GM18517 (cell line): ENCODE measurements around the gene MAB21L1.

Experiments used
- ATAC-seq: cut with Tn5 transposase; IDR thresholded peaks from one replicate; pipeline ENCODE4 v1.9.1; 2021; ENCODE audit warnings: mild to moderate bottlenecking, moderate library complexity; ENCODE audit not compliant: unreplicated experiment

The MAB21L1 gene

GRCh38 chr13:35475960-35476943, at the start of gene MAB21L1:
TSS of gene MAB21L1 (minus strand) at chr13:35476689. CDS start at chr13:35476138, 551 bp downstream.
- no peak for ATAC-seq

- no peak for ATAC-seq
These were observed 47.7 kb upstream of the MAB21L1 start for GRCh38 chr13:35524171-35524570.

- no peak for ATAC-seq
These were observed 42.0 kb upstream of the MAB21L1 start for GRCh38 chr13:35518337-35518946.

- ATAC-seq, result no peak
These were observed 38.5 kb upstream of the MAB21L1 start for GRCh38 chr13:35514801-35515502.

- ATAC-seq, result no peak
These were observed 37.6 kb upstream of the MAB21L1 start for GRCh38 chr13:35514061-35514477.

GRCh38 chr13:35512271-35512920, 35.9 kb upstream of the MAB21L1 start:
- no peak for ATAC-seq

- ATAC-seq, result no peak
These were observed 26.0 kb upstream of the MAB21L1 start for GRCh38 chr13:35502456-35502855.

GRCh38 chr13:35501661-35502235, 25.3 kb upstream of the MAB21L1 start:
- no peak for ATAC-seq

- no peak for ATAC-seq
These were observed 23.7 kb upstream of the MAB21L1 start for GRCh38 chr13:35500144-35500543.

- no peak for ATAC-seq
These were observed 23.2 kb upstream of the MAB21L1 start for GRCh38 chr13:35499676-35500075.

GRCh38 chr13:35499196-35499662, 22.7 kb upstream of the MAB21L1 start:
- ATAC-seq, result no peak

GRCh38 chr13:35498231-35498630, 21.7 kb upstream of the MAB21L1 start:
- ATAC-seq, result no peak

GRCh38 chr13:35496761-35497386, 20.4 kb upstream of the MAB21L1 start:
- no peak for ATAC-seq

- no peak for ATAC-seq
These were observed 19.5 kb upstream of the MAB21L1 start for GRCh38 chr13:35496006-35496405.

GRCh38 chr13:35489050-35489449, 12.6 kb upstream of the MAB21L1 start:
- no peak for ATAC-seq

- no peak for ATAC-seq
These were observed 8.9 kb upstream of the MAB21L1 start for GRCh38 chr13:35485424-35485823.

- no peak for ATAC-seq
These were observed 7.9 kb upstream of the MAB21L1 start for GRCh38 chr13:35484384-35484783.

- ATAC-seq, result no peak
These were observed 7.3 kb upstream of the MAB21L1 start for GRCh38 chr13:35483761-35484160.

- no peak for ATAC-seq
These were observed 6.0 kb upstream of the MAB21L1 start for GRCh38 chr13:35482527-35482926.

GRCh38 chr13:35481777-35482176, 5.3 kb upstream of the MAB21L1 start:
- no peak for ATAC-seq
